ENCODE data around the gene REEP5.
"Not testable (repeated sequence)": the region's sequence is repeated elsewhere in the genome, so short reads cannot be mapped to it uniquely, and the experiment has no call there.

Gene REEP5

DNA sequence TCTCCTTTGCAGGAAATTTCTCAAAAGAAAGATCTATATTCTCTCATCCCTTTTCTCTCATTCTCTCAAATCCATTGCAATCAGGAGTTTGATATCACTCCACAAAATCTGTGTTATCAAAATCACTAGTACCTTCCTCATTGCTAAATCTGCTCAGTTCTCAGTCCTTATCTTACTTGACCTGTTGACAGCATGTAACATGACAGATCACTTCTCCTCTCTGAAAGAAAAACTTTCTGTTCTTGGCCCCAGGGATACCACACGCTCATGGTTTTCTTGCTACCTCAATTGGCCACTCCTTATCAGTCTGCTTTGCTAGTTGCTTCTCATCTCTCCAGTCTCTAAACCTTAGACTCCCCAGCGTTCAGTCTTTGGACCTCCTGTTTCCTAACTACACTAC is 38.8 kb downstream of the REEP5 start:
- DNase-seq = no peak

DNA sequence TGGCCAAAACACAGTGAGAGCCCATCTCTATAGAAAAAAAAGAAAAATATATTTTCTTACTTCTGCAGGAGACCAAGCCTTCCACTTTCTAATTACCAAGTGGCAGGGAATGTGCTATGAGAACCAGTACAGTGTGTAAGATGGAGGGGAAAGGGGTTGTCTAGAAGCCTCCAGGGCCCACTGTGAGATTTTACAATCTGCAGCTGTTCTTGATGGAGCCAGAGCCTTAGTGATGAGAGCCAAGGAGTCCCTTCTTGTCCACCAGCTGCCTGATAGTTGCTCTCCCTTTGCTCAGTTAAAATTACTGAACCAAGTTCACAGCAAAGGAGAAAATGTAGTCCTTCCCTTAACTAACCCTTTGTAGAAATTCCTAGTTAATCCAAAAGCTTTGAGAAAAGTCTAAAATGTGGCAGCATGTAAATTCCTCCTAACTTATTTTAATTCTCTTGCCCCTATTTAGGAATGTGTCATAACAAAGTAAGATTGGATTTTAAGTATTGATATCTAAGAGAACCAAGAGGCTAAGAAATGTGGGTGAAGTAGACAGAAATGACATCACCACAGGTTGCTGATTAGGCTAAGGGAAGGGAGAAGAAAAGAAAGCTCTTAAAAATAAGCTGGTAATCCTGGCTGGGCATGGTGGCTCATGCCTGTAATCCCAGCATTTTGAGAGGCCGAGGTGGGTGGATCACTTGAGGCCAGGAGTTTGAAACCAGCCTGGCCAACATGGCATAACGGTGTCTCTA is 41.6 kb downstream of the REEP5 start:
- no peak for DNase-seq

DNA sequence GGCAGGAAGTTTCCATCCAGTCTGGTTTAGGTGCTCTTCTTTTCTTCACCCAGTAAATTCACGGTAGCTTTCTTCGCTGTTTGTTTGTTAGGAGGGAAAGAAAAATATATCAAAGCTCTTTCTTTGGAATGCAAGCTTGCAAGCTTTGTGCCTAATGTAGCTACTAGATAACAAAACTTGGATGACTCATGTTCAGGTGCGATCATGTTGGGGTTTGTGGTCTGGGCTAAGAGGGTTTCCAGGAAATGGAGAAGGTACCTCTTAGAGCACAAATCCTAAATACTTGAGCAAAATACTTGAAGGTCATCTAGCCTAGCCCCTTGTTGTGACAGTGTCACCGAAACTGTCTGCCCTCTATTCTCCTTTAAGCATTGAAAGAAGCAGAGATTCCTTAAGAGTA is 43.3 kb downstream of the REEP5 start:
- DNase-seq = no peak

DNA sequence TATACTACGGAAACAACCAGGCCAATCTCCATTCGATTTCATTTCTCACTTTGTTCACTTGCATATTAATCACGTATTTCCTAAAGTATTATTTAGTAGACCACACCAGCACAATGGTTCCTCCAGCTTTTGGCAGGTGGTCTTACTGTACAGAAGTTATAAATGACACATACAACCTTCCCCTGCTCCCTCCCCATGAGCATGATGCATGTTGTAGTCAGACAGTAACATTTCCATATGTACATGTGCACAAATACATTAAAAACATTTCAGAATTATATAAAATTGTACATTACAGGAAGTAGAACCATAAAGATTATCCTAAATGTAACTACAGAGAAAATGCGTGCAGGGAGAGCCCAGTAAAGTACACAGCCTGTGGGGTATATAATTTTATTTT is 43.9 kb downstream of the REEP5 start:
- no peak for DNase-seq

DNA sequence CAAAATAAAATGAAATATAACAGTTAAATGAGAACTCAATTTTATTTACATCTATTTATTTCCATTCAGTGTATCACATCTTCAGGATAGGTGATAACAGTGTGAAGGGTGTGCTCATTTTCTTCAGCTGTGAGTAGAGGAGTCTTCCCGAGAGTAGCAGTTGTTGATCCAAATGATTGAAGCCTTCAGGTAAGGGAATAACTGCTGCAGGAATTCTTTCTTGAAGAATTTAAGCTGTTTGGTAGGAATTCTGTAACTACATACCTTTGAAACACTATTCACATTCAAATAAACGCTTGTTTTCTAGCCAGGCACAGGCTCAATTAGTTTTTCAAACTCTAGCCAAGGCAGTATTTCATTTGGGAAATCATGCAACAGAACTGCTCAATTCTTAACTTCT is 45.7 kb downstream of the REEP5 start:
- DNase-seq = no peak

DNA sequence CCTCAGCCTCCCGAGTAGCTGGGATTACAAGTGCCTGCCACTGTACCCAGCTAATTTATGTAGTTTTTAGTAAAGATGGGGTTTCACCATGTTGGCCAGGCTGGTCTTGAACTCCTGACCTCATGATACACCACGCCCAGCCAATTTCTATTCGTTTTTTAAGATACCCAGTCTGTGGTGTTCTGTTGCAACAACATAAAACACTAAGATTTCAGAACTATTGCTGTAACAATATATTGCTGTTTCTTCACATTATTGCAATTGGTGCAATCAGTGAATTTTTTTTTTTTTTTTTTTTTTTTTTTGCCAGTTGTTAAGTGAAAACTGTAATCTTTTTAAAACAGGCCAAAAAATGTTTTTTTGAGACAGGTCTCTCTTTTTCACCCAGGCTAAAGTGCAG is 51.1 kb downstream of the REEP5 start:
- DNase-seq = no peak

DNA sequence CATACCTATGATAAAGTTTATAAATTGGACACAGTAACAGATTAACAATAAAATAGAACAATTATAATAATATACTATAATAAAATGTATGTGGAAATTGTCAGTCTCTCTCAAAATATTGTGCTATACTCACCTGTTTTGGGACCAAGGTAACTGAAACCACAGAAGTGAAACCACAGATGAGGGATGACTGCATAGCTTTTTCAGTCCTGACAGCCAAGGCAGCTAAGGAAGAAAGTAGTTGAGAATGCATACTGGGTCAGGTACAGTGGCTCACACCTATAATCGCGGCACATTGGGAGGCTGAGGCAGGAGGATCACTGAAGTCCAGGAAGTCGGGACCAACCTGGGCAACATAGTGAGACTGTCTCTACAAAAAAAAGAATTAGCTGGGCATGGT is 52.1 kb downstream of the REEP5 start:
- no peak for DNase-seq

DNA sequence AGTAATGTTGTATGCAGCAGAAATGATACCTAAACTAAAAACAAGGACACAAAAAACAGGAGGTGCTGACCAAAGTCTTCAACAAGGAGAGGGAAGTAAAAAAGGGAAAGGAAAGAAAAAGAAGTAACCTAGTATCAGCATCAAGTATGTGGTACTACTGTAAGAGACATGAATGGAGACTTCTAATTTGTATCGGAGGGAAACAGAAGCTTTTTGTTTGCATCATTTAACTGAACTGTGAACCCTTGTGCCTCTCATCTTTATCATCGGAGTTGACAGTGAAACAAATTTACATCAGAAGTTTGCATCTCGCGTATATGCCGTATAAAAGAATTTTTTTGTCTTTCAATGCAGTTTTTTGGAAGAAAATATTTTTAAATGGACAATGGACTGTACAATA is 54.6 kb downstream of the REEP5 start:
- DNase-seq = no peak

DNA sequence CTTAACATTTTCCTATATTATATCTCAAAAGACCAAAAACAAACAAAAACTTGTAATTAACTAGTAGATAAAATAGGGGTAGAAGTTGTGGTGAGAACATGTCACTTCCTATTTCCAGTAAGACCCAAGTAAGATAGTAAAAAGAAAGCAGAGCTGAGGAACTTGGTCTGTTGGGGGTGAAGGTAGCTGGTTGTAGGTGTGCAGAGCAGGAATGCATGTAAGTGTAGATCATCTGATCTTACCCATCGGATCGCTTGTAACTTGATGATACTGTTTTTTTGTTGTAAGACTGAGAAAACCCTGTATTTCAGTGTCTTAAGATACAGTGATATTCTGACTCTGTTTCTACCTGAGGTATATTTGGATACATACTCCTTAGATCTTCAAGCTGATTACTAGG is 55.3 kb downstream of the REEP5 start:
- no peak for DNase-seq

DNA sequence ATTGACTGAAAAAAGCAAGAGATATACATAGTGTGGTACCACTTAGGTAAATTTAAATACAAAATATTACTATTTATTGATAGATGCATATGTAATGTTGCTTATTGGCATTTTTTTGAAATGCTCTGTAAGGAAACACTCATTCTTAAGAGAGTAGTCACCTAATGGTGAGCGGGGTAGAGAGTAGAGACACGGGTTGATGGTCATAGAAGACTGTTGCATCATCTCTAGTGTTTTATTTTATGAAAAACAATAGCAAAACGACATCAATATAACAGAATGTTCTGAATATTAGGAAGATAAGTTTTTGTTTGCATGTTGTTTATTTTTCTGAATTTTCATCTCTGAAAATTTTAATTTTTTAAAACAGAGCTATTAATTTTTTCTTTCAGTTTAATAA is 56.9 kb downstream of the REEP5 start:
- no peak for DNase-seq

DNA sequence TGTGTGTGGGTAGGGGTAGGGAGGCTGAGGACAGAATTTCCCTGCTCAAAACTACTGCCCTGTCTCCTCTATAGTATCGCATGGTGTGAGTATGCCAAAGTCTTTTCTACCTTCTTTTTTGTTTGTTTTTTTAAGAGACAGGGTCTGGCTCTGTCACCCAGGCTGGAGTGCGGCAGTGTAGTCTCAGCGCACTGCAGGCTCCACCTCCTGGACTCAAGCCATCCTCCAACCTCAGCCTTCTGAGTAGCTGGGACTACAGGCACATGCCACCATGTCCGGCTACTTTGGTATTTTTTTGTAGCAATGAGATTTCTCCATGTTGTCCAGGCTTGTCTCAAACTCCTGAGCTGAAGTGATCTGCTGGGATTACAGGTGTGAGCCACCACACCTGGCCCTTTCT is 58.5 kb downstream of the REEP5 start:
- DNase-seq = no peak

DNA sequence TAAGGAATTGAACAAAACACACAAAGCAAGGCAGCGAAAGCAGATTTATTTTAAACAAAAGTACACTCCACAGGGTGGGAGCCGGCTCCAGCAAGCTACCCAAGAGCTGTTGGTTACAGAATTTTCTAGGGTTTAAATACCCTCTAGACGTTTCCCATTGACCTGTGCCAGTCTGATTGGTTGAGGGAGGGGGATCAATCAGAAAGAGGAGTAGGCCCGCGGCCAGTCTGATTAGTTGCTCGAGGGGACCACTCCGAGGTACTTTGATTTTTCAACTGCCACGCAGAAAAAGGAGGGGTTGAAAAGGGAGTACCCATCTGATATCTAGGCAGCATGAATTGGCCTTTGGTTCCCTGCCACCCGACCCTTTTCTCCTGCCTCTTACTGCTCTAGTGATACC is 59.9 kb downstream of the REEP5 start:
- no peak for DNase-seq

DNA sequence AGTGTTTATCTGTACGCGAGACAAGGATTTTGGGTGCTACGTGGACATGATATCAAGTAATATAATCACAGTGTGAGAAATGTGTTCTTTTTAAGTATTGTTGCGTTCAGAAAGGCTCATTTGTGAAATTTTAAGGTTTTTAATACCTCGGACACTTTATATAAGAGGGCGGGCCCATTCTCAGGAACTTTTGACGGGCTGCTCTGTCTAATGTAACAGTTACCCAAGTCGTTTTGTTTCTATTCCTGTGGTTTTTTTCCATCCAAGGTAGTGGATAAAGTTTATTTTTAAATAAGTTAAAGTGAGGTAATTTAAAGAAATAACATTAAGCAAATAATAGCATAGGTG is 60.4 kb downstream of the REEP5 start:
- DNase-seq = no peak

DNA sequence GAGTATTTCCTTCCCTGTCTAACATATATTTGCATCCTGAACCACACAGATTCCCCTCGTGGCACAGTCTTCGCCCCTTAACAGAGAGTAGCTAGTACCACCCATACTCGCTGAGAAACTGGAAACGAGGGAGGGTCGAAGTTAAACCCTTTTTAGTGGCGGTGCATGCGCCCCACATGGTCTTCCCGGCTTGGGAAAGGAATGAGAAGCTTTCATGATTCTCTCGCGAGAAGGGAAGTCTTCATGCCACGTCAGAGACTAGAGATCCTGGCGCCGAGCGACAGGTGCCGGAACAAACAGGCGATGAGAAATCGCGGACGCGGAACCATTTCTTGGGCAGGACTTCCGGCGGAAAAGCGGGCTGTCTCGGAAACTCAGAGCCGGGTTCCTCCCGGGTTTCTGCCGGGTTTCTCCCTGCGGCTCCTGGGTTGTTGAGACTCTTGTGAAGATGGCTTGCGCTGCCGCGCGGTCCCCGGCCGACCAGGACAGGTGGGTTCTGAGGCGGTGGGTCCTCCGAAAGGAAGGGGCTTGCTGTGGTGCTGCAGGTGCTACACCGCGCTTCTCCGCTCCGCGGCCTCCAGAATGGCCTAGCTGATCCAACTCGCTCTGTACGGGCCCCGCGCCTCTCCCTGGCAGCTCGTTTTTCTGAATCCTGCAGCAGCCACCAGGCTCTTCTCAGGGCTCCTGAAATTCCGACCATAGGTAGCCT is 60.9 kb downstream of the REEP5 start, which contains the start of gene SRP19:
SRP19 (plus strand) TSS at position 359 of the 709 bp plus-strand sequence; CDS start at position 449, 90 bp downstream.
- peak; percentile 90 for DNase-seq

DNA sequence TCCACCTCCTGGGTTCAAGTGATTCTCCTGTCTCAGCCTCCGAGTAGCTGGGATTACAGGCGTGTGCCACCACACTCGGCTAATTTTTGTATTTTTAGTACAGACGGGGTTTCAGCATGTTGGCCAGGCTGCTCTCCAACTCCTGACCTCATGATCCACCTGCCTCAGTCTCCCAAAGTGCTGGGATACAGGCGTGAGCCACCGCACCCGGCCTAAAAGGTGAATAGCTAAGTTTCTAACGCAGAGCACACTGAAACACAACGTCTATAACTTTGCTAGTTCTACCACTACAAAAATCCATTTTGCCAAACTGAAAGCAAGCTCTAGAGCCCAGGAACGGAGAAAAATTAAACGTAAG is 61.5 kb downstream of the REEP5 start:
- DNase-seq = not testable (repeated sequence)

DNA sequence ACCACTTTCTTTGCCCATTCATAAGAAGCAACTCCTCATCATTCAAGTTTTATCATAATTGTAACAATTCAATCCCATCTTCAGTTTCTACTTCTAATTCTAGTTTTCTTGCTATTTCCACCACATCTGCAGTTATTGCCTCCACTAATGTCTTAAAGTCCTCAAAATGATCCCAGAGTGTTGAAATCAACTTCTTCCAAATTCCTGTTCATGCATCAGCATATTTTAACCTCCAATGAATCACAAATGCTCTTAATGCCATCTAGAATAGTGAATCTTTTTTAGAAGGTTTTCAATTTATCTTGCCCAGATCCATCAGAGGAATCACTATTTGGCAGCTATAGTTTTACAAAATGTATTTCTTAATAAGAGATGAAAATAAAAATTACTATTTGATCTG is 64.2 kb downstream of the REEP5 start:
- DNase-seq = no peak

DNA sequence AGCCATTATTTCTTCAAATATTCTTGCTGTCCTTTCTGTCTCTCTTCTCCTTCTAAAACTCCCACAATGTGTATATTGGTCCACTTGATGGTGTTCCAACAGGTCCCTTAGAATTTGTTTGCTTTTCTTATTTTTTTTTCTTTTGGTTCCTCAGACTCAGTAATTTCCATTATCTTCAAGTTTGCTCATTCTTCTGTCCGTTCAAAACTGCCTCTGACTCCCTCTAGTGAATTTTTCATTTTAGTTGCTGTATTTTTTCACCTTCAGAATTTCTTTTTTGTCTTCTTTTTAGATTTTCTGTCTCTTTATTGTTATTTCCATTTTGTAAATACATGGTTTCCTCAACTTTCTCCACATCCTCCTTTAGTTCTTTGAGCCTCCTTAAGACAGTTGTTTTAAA is 67.4 kb downstream of the REEP5 start:
- no peak for DNase-seq

DNA sequence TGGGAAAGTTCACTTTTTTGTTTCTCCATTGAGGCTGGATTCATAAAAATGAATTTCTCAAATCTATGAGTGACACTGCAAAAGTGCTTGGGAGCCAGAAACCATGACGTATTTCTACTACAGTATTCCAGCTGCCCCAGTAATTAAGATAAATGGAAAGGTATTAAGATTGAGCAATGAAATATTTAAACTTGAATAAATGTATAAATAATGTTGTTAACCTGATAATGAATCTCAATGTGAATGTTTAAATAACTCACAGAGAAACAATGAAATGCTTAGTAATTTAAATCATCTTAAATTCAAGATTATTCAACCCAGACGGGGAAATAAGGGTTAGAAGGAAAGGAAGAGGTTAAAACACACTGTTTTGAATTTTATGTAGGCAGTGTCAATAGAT is 72.1 kb downstream of the REEP5 start:
- DNase-seq = no peak

DNA sequence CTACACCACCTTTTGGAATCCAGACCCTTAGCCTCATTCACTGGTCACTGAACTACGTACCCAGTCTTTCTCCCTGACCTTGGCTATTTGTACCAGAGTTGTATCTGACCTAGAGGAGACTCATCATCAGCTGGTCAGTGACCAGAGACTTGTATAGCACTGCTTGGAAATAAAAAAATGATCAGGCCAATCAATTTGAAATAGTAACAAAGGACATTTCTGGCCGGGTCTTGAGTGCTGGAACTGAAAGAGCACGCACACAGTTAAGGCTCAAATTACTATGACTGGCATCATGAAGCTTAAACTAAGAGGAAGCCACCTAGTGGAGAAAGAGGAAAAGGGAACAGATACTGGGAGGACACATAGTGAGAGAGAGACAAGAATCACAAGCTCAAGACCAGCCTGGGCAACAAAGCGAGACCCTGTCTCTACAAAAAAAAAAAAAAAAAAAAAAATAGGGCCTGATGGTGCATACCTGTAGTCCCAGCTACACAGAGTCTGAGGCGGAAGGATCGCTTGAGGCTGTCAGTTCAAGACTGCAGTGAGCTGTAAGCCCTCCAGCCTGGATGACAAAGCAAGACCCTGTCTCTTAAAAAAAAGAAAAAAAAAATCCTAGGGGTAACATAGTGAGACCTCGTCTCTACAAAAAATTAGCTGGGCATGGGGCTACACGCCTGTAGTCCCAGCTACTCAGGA is 73.8 kb downstream of the REEP5 start:
- peak; percentile 41 for DNase-seq

DNA sequence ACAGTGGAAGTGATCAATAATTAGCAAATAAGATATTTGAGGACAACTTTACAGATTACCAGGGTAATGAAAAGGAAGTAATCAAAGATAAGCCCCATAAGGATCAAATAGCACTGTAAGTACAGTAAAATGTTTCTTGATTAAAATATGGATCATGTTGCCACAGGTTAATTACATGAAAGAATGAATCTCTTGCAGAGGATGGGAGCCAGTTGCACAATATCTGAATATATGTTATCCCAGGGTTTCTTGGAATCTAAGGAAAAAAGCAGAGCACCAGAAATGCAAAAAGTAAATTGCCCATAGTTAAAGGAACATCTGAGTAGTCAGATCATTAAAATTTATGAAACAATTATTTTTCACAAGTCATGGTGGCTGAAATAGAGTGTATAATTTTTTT is 74.7 kb downstream of the REEP5 start:
- no peak for DNase-seq

DNA sequence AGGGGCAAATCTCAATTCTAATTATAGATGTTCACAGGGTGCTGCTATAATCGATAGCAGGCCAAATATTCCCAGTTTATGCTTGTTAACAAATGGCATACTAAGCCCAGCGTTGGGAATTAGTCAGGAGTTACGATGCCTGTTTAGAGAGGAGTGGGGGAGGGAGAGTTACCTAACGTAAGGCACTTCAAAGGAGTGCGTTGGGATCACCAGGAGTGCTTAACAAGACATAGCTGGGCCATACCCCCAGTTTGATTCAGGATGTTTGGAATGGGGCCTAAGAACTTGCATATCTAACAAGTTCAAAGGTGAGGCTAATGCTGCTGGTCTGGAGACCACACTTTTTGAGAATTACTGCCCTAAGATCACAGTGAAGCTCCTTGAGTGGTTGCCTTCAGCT is 75.5 kb downstream of the REEP5 start:
- no peak for DNase-seq

DNA sequence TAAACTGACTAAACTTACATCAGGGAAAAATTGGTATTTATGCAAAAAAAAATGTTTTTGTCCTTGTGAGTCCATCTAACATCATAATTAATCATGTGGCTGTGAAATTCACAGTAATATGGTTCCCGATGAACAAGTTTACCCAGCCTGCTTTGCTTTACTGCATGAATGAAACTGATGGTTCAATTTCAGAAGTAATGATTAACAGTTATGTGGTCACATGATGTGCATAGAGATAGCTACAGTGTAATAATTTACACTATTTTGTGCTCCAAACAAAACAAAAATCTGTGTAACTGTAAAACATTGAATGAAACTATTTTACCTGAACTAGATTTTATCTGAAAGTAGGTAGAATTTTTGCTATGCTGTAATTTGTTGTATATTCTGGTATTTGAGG is 77.5 kb downstream of the REEP5 start:
- DNase-seq = no peak

DNA sequence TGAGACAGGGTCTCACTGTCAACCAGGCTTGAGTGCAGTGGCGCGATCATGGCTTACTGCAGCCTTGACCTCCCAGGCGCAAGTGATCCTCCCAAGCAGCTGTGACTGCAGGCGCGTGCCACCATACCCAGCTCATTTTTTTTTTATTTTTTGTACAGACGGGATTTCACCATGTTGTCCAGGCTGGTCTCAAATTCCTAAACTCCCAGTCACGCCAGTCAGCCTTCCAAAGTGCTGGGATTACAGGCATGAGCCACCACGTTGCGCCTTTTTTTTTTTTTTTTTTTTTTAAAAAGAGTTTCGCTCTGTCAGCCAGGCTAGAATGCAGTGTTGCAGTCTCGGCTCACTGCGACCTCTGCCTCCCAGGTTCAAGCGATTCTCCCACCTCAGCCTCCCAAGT is 88.1 kb downstream of the REEP5 start:
- DNase-seq = no peak

DNA sequence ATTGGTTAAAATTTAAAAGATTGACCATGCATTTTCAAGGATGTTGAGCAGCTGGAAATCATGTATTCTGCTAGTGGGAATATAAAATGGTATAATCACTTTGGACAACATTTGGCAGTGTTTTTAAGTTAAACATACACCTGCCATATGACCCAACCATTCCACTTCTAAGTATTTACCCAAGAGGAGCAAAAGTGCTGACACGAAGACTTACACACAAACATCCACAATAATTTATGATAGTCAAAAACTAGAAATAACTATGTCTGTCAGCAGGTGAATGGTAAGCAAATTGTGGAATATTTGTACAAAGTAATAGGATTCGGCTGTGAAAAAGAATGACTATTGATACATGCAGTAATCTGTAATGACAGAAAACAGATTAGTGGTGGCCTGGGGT is 91.6 kb downstream of the REEP5 start:
- no peak for DNase-seq
